SJSA1 (cell line): ENCODE data around the gene LMNB1. TPM values are rescaled to one million over a fixed set of nuclear protein-coding genes. Genes with fewer than 3 reads are reported as not detected.
"Not testable (repeated sequence)": the region's sequence is repeated elsewhere in the genome, so short reads cannot be mapped to it uniquely, and the experiment has no call there.

Experiments used
- DNase-seq, 2 experiments: peaks; one replicate each; pipeline ENCODE4 v3.0.0-alpha.2; 2015 to 2020; ENCODE audit warnings: low spot score in 2 of 2, low read depth in 1 of 2
- H3K27ac ChIP-seq: fragments of 250-450 bp; sonication (Bioruptor Pico); 2 replicates; pipeline ENCODE4 v1.5.1; 2020; ENCODE audit warnings: mild to moderate bottlenecking, moderate library complexity
- H3K27me3 ChIP-seq: fragments of 250-450 bp; sonication (Bioruptor Pico); replicated peaks from 2 replicates; pipeline ENCODE4 v1.5.1; 2020; ENCODE audit warnings: mild to moderate bottlenecking, moderate library complexity
- H3K36me3 ChIP-seq: fragments of 250-450 bp; sonication (Bioruptor Pico); 2 replicates; pipeline ENCODE4 v1.5.1; 2020; ENCODE audit warnings: mild to moderate bottlenecking
- H3K4me1 ChIP-seq: fragments of 250-450 bp; sonication (Bioruptor Pico); replicated peaks from 2 replicates; pipeline ENCODE4 v1.6.1; 2021; ENCODE audit warnings: mild to moderate bottlenecking
- H3K4me3 ChIP-seq: fragments of 250-450 bp; sonication (Bioruptor Pico); 2 replicates; pipeline ENCODE4 v1.5.1; 2020; ENCODE audit warnings: mild to moderate bottlenecking
- H3K9me3 ChIP-seq: fragments of 250-450 bp; sonication (Bioruptor Pico); replicated peaks from 2 replicates; pipeline ENCODE4 v1.5.1; 2020; ENCODE audit warnings: mild to moderate bottlenecking
- total RNA-seq: library from RNA; depleted of rRNA; stranded (reverse); fragments of >200 nt; shearing (Covaris generic); gene quantifications from 2 replicates; pipeline ENCODE4 v1.2.3, GENCODE V29; 2014

Gene LMNB1
- total RNA-seq, 1 experiment from 2014 or later, result 241 TPM

- Histone ChIP-seq H3K4me3 (no peak overlapping the region), H3K36me3 (no peaks in the 10 kb centered on the region), H3K27ac (no peak overlapping the region), H3K27me3 (no peaks in the 10 kb centered on the region; the same call in 1 of the 2 replicates), H3K9me3 (no peaks in the 10 kb centered on the region), H3K4me1 (no peaks in the 10 kb centered on the region)
- no peak for DNase-seq
These were observed 19.1 kb upstream of the LMNB1 start for GRCh38 chr5:126757713-126758357.

GRCh38 chr5:126763371-126763770, 13.6 kb upstream of the LMNB1 start:
- Histone ChIP-seq H3K36me3 (no peaks in the 10 kb centered on the region), H3K27me3 (no peaks in the 10 kb centered on the region; the same call in 1 of the 2 replicates), H3K9me3 (no peaks in the 10 kb centered on the region), H3K4me3 (no peak overlapping the region), H3K27ac (no peak overlapping the region), H3K4me1 (no peaks in the 10 kb centered on the region)
- DNase-seq, result no peak

- Histone ChIP-seq H3K4me3 (no peak overlapping the region), H3K36me3 (no peaks in the 10 kb centered on the region), H3K27ac (no peak overlapping the region)
These were observed 7.2 kb upstream of the LMNB1 start for GRCh38 chr5:126769703-126770102.

GRCh38 chr5:126773536-126773935, 3.4 kb upstream of the LMNB1 start:
- H3K9me3 ChIP-seq, H3K27ac ChIP-seq, H3K4me3 ChIP-seq, H3K4me1 ChIP-seq, DNase-seq, H3K27me3 ChIP-seq: not testable (repeated sequence)
- peaks cover 14% of the 10 kb centered on the region for H3K36me3 ChIP-seq

More at GRCh38 chr5:126769703-126770102, 7.2 kb upstream of the LMNB1 start:
- H3K27me3 ChIP-seq, result no peaks in the 10 kb centered on the region
- no peak for DNase-seq
- H3K4me1 ChIP-seq, result no peaks in the 10 kb centered on the region
- no peaks in the 10 kb centered on the region for H3K9me3 ChIP-seq

- Histone ChIP-seq H3K4me1 (peaks cover 18% of the 10 kb centered on the region), H3K36me3 (peaks cover 25% of the 10 kb centered on the region)
- H3K4me3 ChIP-seq, H3K27me3 ChIP-seq, H3K9me3 ChIP-seq, H3K27ac ChIP-seq, DNase-seq: not testable (repeated sequence)
These were observed 2.3 kb upstream of the LMNB1 start for GRCh38 chr5:126774595-126774994.

- DNase-seq, result peak; percentile 67 to 85
- Histone ChIP-seq H3K4me3 (peak overlapping the region; percentile 89), H3K27ac (peak overlapping the region; percentile 91)
These were observed 480 bp downstream of the LMNB1 start for GRCh38 chr5:126777257-126777974.

GRCh38 chr5:126777975-126778674, 1.2 kb downstream of the LMNB1 start:
- no peaks in the 10 kb centered on the region for H3K27me3 ChIP-seq
- peaks cover 48% of the 10 kb centered on the region for H3K36me3 ChIP-seq
- H3K9me3 ChIP-seq, result no peaks in the 10 kb centered on the region
- H3K4me3 ChIP-seq, result peak overlapping the region; percentile 89
- peaks cover 24% of the 10 kb centered on the region for H3K4me1 ChIP-seq
- peak overlapping the region; percentile 91 for H3K27ac ChIP-seq
- peak; percentile 99 for DNase-seq

More at GRCh38 chr5:126777257-126777974, 480 bp downstream of the LMNB1 start:
- Histone ChIP-seq H3K27me3 (no peaks in the 10 kb centered on the region), H3K9me3 (no peaks in the 10 kb centered on the region), H3K36me3 (peaks cover 42% of the 10 kb centered on the region), H3K4me1 (peaks cover 24% of the 10 kb centered on the region)

- Histone ChIP-seq H3K4me1 (peaks cover 24% of the 10 kb centered on the region), H3K27me3 (no peaks in the 10 kb centered on the region), H3K4me3 (peak overlapping the region; percentile 89), H3K36me3 (peaks cover 48% of the 10 kb centered on the region), H3K9me3 (no peaks in the 10 kb centered on the region), H3K27ac (peak overlapping the region; percentile 91)
- no peak for DNase-seq
These were observed 1.9 kb downstream of the LMNB1 start for GRCh38 chr5:126778675-126779403.

- H3K27ac ChIP-seq, result no peak overlapping the region
These were observed 3.4 kb downstream of the LMNB1 start for GRCh38 chr5:126780165-126780827.

GRCh38 chr5:126788409-126788808, 11.5 kb downstream of the LMNB1 start:
- not testable (repeated sequence) for H3K4me3 ChIP-seq, DNase-seq, H3K27me3 ChIP-seq, H3K4me1 ChIP-seq, H3K27ac ChIP-seq, H3K9me3 ChIP-seq
- H3K36me3 ChIP-seq, result peaks cover 44% of the 10 kb centered on the region

More at GRCh38 chr5:126780165-126780827, 3.4 kb downstream of the LMNB1 start:
- peaks cover 23% of the 10 kb centered on the region for H3K4me1 ChIP-seq
- peaks cover 48% of the 10 kb centered on the region for H3K36me3 ChIP-seq
- H3K27me3 ChIP-seq, result no peaks in the 10 kb centered on the region
- H3K9me3 ChIP-seq, result no peaks in the 10 kb centered on the region
- peak; percentile 59 to 65 for DNase-seq
- H3K4me3 ChIP-seq, result no peak overlapping the region

- H3K36me3 ChIP-seq, result peaks cover 37% of the 10 kb centered on the region
- no peaks in the 10 kb centered on the region; the same call in 1 of the 2 replicates for H3K4me1 ChIP-seq
- no peak overlapping the region for H3K4me3 ChIP-seq
- no peak overlapping the region for H3K27ac ChIP-seq
- H3K9me3 ChIP-seq, result no peaks in the 10 kb centered on the region
- no peaks in the 10 kb centered on the region for H3K27me3 ChIP-seq
- no peak for DNase-seq
These were observed 16.2 kb downstream of the LMNB1 start for GRCh38 chr5:126793097-126793496.

GRCh38 chr5:126793648-126794047, 16.7 kb downstream of the LMNB1 start:
- DNase-seq, result peak in 1 of 2 experiments; percentile 15

More at GRCh38 chr5:126793648-126794047, 16.7 kb downstream of the LMNB1 start:
- H3K9me3 ChIP-seq, H3K4me1 ChIP-seq, H3K27ac ChIP-seq, H3K4me3 ChIP-seq, H3K27me3 ChIP-seq: not testable (repeated sequence)
- H3K36me3 ChIP-seq, result peaks cover 33% of the 10 kb centered on the region
